ENCODE results near the gene METTL9. TPM values are rescaled to one million over a fixed set of nuclear protein-coding genes. Genes with fewer than 3 reads are reported as not detected.
A peak's percentile ranks its signal among the peaks of the same experiment; 100 is the strongest.
"Not testable (repeated sequence)": the region's sequence is repeated elsewhere in the genome, so short reads cannot be mapped to it uniquely, and the experiment has no call there.

METTL9 gene
- 46.3 and 106 TPM in 2 replicates for polyA plus RNA-seq (2011; rRNA removed)
- 15.2 and 16.6 TPM in 2 replicates for polyA minus RNA-seq (2011; rRNA and poly(A)+ RNA removed)

DNA sequence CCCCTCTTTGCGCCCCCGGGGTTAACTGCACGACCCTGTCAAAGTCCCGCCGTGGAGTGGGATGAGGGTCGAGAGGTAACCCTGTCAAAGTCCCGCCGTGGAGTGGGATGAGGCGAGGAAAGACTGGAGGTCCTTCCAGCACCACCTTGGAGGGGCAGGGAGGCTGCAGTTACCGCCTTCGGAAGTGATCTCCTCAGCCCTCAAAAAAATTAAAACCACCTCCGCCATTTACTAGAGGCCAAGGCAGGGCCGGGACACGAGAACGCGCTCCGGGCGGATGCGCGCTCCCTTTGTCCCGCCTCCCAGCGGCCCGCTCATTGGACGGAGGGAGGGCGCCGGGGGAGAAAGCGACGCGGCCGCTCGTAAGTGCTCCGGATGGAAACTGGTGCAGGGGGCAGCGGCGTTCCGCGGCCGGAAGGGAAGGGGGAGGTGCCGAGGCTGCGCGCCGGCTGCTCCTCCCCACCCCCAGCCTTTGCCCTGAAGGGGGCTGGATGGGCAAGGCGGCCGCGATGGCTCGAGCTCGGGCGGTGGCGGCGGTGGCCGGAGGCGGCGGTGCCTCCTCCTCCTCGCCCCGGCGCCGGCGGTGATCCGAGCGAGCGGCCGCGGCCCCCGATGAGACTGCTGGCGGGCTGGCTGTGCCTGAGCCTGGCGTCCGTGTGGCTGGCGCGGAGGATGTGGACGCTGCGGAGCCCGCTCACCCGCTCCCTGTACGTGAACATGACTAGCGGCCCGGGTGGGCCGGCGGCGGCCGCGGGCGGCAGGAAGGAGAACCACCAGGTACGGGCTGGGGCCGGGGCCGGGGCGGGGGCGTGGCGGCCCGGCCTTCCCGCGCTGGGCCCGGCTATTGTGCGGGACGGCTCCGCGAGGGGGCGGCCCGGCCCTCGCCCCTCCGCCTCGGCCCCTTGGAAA lies at the start of gene METTL9:
TSS of gene METTL9 (plus strand) at position 456 of the 909 bp plus-strand sequence. CDS start at position 613, 157 bp downstream.
- DNase-seq (ENCODE audit: low read depth), result peak; percentile 63
- CTCF ChIA-PET, result interaction anchor here (1.0 kb wide), 1 partner anchor 18 kb away, joined by 3 read pairs; no protein-coding TSS in a partner anchor
- POLR2A ChIA-PET, result interaction anchor here (0.7 kb wide), 1 partner anchor 15 kb away, joined by 6 read pairs; no protein-coding TSS in a partner anchor
- H3K36me3 ChIP-seq (ENCODE audit: control insufficient read depth, insufficient read depth, low read length), result no peaks in the 10 kb centered on the region
- H3K27me3 ChIP-seq (ENCODE audit: control insufficient read depth, insufficient read depth, low read length), result no peaks in the 10 kb centered on the region
- H3K4me3 ChIP-seq (ENCODE audit: low read depth, low read length), result peak within 1 kb of the TSS; percentile 83
- TF ChIP-seq, protein P1, sequence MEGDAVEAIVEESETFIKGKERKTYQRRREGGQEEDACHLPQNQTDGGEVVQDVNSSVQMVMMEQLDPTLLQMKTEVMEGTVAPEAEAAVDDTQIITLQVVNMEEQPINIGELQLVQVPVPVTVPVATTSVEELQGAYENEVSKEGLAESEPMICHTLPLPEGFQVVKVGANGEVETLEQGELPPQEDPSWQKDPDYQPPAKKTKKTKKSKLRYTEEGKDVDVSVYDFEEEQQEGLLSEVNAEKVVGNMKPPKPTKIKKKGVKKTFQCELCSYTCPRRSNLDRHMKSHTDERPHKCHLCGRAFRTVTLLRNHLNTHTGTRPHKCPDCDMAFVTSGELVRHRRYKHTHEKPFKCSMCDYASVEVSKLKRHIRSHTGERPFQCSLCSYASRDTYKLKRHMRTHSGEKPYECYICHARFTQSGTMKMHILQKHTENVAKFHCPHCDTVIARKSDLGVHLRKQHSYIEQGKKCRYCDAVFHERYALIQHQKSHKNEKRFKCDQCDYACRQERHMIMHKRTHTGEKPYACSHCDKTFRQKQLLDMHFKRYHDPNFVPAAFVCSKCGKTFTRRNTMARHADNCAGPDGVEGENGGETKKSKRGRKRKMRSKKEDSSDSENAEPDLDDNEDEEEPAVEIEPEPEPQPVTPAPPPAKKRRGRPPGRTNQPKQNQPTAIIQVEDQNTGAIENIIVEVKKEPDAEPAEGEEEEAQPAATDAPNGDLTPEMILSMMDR (IDR thresholded peaks at IDR 0.05; ENCODE audit: insufficient read depth, low read depth, low read length), result no peak

GRCh38 chr16:21549975-21550374 lies 49.4 kb upstream of the METTL9 start:
- H3K4me3 ChIP-seq (ENCODE audit: low read depth, low read length); CTCF ChIA-PET; H3K27me3 ChIP-seq (ENCODE audit: control insufficient read depth, insufficient read depth, low read length); DNase-seq (ENCODE audit: low read depth); H3K36me3 ChIP-seq (ENCODE audit: control insufficient read depth, insufficient read depth, low read length); POLR2A ChIA-PET: not testable (repeated sequence)

DNA sequence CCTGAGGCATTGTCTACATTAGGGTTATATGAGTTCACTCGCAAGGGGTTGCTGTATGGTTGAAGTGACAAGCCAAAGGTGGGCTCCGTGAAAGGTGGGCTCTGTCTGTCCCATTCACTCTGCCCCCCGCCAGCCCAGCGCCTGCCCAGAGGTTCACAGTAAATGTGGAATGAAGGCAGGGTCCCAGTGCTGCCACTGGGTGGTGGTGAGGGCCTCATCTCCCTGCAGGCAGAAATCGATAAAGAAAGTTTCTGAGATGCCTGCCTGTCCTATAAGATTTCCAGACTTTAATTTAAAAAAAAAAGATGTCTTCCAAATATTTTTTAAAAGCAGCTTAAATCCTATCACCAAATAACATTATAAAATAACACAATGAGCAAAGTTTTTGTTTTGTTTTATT lies 48.9 kb upstream of the METTL9 start:
- POLR2A ChIA-PET, result not testable (repeated sequence)

DNA sequence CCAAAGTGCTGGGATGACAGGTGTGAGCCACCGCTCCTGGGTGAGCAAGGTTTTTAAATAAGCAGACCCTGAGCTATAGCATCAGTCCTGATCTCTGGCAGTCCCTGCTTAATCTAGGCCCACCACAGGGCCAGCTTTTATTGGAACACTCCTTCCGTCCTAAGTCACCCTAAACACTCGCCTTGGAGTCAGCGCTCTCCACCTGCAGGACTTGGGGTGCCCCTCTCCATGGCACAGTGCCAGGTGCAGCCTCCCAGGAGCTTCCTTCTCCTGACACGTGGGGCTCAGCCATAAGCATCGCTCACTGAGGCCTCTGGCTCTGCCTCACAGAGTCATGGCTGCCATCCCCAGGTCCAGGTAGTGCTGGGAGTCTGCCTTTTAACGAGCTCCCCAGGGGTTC lies 48.3 kb upstream of the METTL9 start:
- H3K27me3 ChIP-seq (ENCODE audit: control insufficient read depth, insufficient read depth, low read length); POLR2A ChIA-PET; H3K36me3 ChIP-seq (ENCODE audit: control insufficient read depth, insufficient read depth, low read length); DNase-seq (ENCODE audit: low read depth); H3K4me3 ChIP-seq (ENCODE audit: low read depth, low read length); CTCF ChIA-PET: not testable (repeated sequence)

More for the DNA sequence above, 48.9 kb upstream of the METTL9 start:
- DNase-seq (ENCODE audit: low read depth); H3K27me3 ChIP-seq (ENCODE audit: control insufficient read depth, insufficient read depth, low read length); H3K4me3 ChIP-seq (ENCODE audit: low read depth, low read length); CTCF ChIA-PET; H3K36me3 ChIP-seq (ENCODE audit: control insufficient read depth, insufficient read depth, low read length): not testable (repeated sequence)

- CTCF ChIA-PET; H3K4me3 ChIP-seq (ENCODE audit: low read depth, low read length); H3K36me3 ChIP-seq (ENCODE audit: control insufficient read depth, insufficient read depth, low read length); H3K27me3 ChIP-seq (ENCODE audit: control insufficient read depth, insufficient read depth, low read length); DNase-seq (ENCODE audit: low read depth); POLR2A ChIA-PET: not testable (repeated sequence)
These were observed 47.8 kb upstream of the METTL9 start for GRCh38 chr16:21551600-21551999.

DNA sequence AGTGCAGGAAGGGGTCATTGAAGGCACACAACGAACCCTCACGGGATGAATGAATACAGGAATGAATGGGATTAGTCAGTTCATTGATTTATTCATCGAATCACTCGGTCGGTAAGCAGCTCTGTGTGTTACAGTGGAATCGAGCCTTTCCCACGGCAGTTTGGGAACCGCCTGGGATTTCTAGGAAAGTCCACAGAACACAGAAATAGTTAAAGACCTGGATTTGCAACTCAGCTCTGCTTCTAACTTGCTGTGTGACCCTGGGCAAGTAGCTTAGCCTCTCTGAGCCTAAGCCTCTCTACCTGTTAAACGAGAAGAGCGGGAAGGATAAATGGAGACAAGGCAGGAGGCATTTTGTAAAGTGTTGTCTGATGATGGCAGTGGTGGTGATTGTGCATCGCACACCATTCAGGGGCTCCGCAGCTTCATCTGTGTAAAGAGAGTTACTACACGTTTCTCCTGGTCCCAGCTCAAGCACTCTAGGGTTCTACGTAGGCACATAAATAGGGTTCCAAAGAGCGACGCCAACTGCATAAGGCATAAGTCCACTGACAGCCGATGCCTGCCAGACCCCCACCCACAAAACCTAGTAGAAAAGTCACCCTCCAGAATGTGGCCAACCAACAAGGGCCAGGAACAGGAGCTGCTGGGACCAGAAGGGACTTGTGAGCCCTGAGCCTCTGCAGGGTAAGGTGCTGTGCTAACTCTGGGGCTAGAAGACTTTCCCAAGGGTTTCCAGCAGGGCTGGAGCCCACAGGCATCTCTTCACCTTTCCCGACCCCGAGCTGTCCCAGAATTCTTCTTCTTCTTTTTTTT lies 45.7 kb upstream of the METTL9 start:
- DNase-seq (ENCODE audit: low read depth); H3K36me3 ChIP-seq (ENCODE audit: control insufficient read depth, insufficient read depth, low read length); H3K27me3 ChIP-seq (ENCODE audit: control insufficient read depth, insufficient read depth, low read length); H3K4me3 ChIP-seq (ENCODE audit: low read depth, low read length); POLR2A ChIA-PET: not testable (repeated sequence)
- CTCF ChIA-PET, result interaction anchor here (0.7 to 1.0 kb wide), 3 partner anchors 8 to 1087 kb away, joined by 3 to 5 read pairs (median 4); no protein-coding TSS in a partner anchor

GRCh38 chr16:21554795-21555585 lies 44.4 kb upstream of the METTL9 start:
- DNase-seq (ENCODE audit: low read depth), result no peak
- H3K36me3 ChIP-seq (ENCODE audit: control insufficient read depth, insufficient read depth, low read length), result no peaks in the 10 kb centered on the region
- TF ChIP-seq, protein P1 (IDR thresholded peaks at IDR 0.05; ENCODE audit: insufficient read depth, low read depth, low read length), result peak; percentile 99
- ChIA-PET POLR2A (no interaction called here), CTCF (interaction anchor here (0.8 to 1.9 kb wide), 6 partner anchors 11 to 1137 kb away, joined by 3 to 8 read pairs (median 4); no protein-coding TSS in a partner anchor)
- no peak overlapping the region for H3K4me3 ChIP-seq (ENCODE audit: low read depth, low read length)
- peaks cover 5% of the 10 kb centered on the region for H3K27me3 ChIP-seq (ENCODE audit: control insufficient read depth, insufficient read depth, low read length)

GRCh38 chr16:21555621-21556020 lies 43.8 kb upstream of the METTL9 start:
- POLR2A ChIA-PET; DNase-seq (ENCODE audit: low read depth); H3K4me3 ChIP-seq (ENCODE audit: low read depth, low read length); H3K27me3 ChIP-seq (ENCODE audit: control insufficient read depth, insufficient read depth, low read length); H3K36me3 ChIP-seq (ENCODE audit: control insufficient read depth, insufficient read depth, low read length): not testable (repeated sequence)
- CTCF ChIA-PET, result interaction anchor here (0.8 to 1.9 kb wide), 6 partner anchors 10 to 1136 kb away, joined by 3 to 8 read pairs (median 4); no protein-coding TSS in a partner anchor

DNA sequence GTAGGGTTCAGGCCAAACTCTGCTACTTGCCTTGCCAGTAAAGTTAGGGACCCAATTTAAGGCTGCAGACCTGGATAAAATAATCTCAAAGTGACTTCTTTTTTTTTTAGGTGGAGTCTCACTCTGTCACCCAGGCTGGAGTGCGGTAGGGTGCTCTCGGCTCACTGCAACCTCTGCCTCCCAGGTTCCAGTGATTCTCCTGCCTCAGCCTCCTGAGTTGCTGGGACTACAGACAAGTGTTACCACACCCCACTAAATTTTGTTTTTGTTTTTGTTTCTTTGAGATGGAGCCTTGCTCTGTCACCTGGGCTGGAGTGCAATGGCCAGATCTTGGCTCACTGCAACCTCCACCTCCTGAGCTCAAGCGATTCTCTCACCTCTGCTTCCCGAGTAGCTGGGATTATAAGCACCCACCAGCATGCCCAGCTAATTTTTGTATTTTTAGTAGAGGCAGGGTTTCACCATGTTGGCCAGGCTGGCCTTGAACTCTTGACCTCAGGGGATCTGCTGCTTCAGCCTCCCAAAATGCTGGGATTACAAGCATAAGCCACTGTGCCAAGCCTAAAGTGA lies 43.3 kb upstream of the METTL9 start:
- DNase-seq (ENCODE audit: low read depth); H3K36me3 ChIP-seq (ENCODE audit: control insufficient read depth, insufficient read depth, low read length); H3K27me3 ChIP-seq (ENCODE audit: control insufficient read depth, insufficient read depth, low read length); H3K4me3 ChIP-seq (ENCODE audit: low read depth, low read length); POLR2A ChIA-PET: not testable (repeated sequence)
- CTCF ChIA-PET, result interaction anchor here (0.8 to 1.9 kb wide), 6 partner anchors 9 to 1136 kb away, joined by 3 to 8 read pairs (median 4); no protein-coding TSS in a partner anchor
